HCT116 (cell line): Measurements from ENCODE around the gene MYH6. TPM values are rescaled to one million over a fixed set of nuclear protein-coding genes. Genes with fewer than 3 reads are reported as not detected.

Source experiments
- ATAC-seq: fragments of 200-7000 bp; cut with Tn5 transposase; 2 replicates; pipeline ENCODE4 v1.9.1; 2020; ENCODE audit warnings: mild to moderate bottlenecking, moderate library complexity
- BruUV-seq: library from RNA; stranded (reverse); fragments of 400-500 nt; replicated peaks from 2 replicates; lab custom pipeline; 2021; lab: Mats Ljungman, UMichigan
- CTCF ChIA-PET: fragments of 300-600 bp; sonication (Branson Sonifier 250); formaldehyde crosslinking; loops from one replicate; lab custom pipeline; 2021; ENCODE audit warnings: antibody characterized with exemption; lab: Charles Lee
- POLR2A ChIA-PET: fragments of 300-600, 350-600 bp; sonication (Branson Sonifier 250); formaldehyde crosslinking; loops from one replicate; lab custom pipeline; 2021; ENCODE audit warnings: antibody characterized with exemption; lab: Charles Lee
- RAD21 ChIA-PET, 2 experiments: fragments of 300-600 bp; sonication (Branson Sonifier 250); formaldehyde crosslinking; loops; one replicate each; lab custom pipeline; 2023; ENCODE audit warnings: low total read pairs in 2 of 2; ENCODE audit not compliant: uncharacterized antibody in 2 of 2, unreplicated experiment in 2 of 2, low non-redundant PET in 1 of 2; lab: Charles Lee
- DNase-seq: peaks from one replicate; pipeline ENCODE4 v3.0.0-alpha.2; 2010; ENCODE audit warnings: low read depth, low spot score
- H2AFZ ChIP-seq: fragments of 200-600 bp; shearing (Covaris generic), sonication (generic); 2 replicates; pipeline ENCODE4 v1.6.1; 2017; ENCODE audit warnings: low read depth, mixed run types, mixed read lengths, antibody characterized with exemption, low read length; ENCODE audit not compliant: poor library complexity, severe bottlenecking
- H3K27ac ChIP-seq: 2 replicates; pipeline ENCODE4 v1.5.1; 2012; ENCODE audit warnings: low read depth, low read length
- H3K27me3 ChIP-seq: fragments of 200-600 bp; sonication (generic); 2 replicates; pipeline ENCODE4 v1.6.1; 2016; ENCODE audit warnings: mixed run types, low read length, mixed read lengths; ENCODE audit not compliant: insufficient read depth
- H3K36me3 ChIP-seq, 2 experiments: fragments of 200-500 bp in 1 of 2; fragments of 200-600 bp in 1 of 2; sonication (Bioruptor generic) in 1 of 2; sonication (generic) in 1 of 2; 2 replicates each; pipeline versions ENCODE4 v1.5.1 to v1.6.1; 2014 to 2016; ENCODE audit warnings: low read length in 2 of 2, inconsistent platforms in 1 of 2, mixed read lengths in 1 of 2, mixed run types in 1 of 2; ENCODE audit not compliant: insufficient read depth in 2 of 2, control insufficient read depth in 1 of 2
- H3K4me1 ChIP-seq, 2 experiments: fragments of 200-600 bp in 1 of 2; sonication (generic) in 1 of 2; 2 replicates each; pipeline versions ENCODE4 v1.5.1 to v1.6.1; 2012 to 2017; ENCODE audit warnings: low read length in 2 of 2, inconsistent platforms in 1 of 2, mild to moderate bottlenecking in 1 of 2, mixed read lengths in 1 of 2, mixed run types in 1 of 2, moderate library complexity in 1 of 2; ENCODE audit not compliant: insufficient read depth in 2 of 2, control insufficient read depth in 1 of 2
- H3K4me2 ChIP-seq: fragments of 200-600 bp; sonication (generic); 2 replicates; pipeline ENCODE4 v1.6.1; 2017; ENCODE audit warnings: mixed run types, low read length, mixed read lengths
- H3K4me3 ChIP-seq, 2 experiments: fragments of 200-600 bp in 1 of 2; sonication (generic) in 1 of 2; replicated peaks in 1 of 2; 2 replicates each; pipeline ENCODE4 v1.5.1; 2011 to 2016; ENCODE audit warnings: low read length in 2 of 2, control low read depth in 1 of 2, low read depth in 1 of 2, mild to moderate bottlenecking in 1 of 2, mixed read lengths in 1 of 2, mixed run types in 1 of 2
- H3K79me2 ChIP-seq: fragments of 200-600 bp; sonication (generic); 2 replicates; pipeline ENCODE4 v1.6.1; 2017; ENCODE audit warnings: mild to moderate bottlenecking, mixed run types, low read length, moderate library complexity, mixed read lengths; ENCODE audit not compliant: insufficient read depth
- H3K9ac ChIP-seq: fragments of 200-600 bp; sonication (generic); 2 replicates; pipeline ENCODE4 v1.6.1; 2016; ENCODE audit warnings: low read length, mixed read lengths
- H3K9me2 ChIP-seq: fragments of 200-600 bp; sonication (generic), shearing (Covaris generic); 2 replicates; pipeline ENCODE4 v1.6.1; 2017; ENCODE audit warnings: mixed run types, mild to moderate bottlenecking, moderate library complexity; ENCODE audit not compliant: insufficient read depth
- H3K9me3 ChIP-seq, 2 experiments: fragments of 200-500 bp in 1 of 2; fragments of 200-600 bp in 1 of 2; sonication (Bioruptor generic) in 1 of 2; sonication (generic) in 1 of 2; 2 replicates each; pipeline ENCODE4 v1.6.1; 2014 to 2017; ENCODE audit warnings: low read length in 2 of 2, mixed read lengths in 2 of 2, inconsistent platforms in 1 of 2, low read depth in 1 of 2, mild to moderate bottlenecking in 1 of 2, mixed run types in 1 of 2, moderate library complexity in 1 of 2; ENCODE audit not compliant: control insufficient read depth in 1 of 2, insufficient read depth in 1 of 2
- H4K20me1 ChIP-seq: fragments of 200-600 bp; sonication (generic), shearing (Covaris generic); 2 replicates; pipeline ENCODE4 v1.6.1; 2017; ENCODE audit warnings: mixed run types, mild to moderate bottlenecking, moderate library complexity; ENCODE audit not compliant: insufficient read depth
- CEBPB ChIP-seq: IDR thresholded peaks from 2 replicates; pipeline ENCODE4 v1.6.1; 2012; ENCODE audit warnings: low read depth
- ELF1 ChIP-seq: IDR thresholded peaks from 2 replicates; pipeline ENCODE4 v1.6.1; 2012; ENCODE audit warnings: low read depth, borderline replicate concordance
- POLR2A ChIP-seq: IDR thresholded peaks from 2 replicates; pipeline ENCODE4 v1.7.0; 2011; ENCODE audit warnings: borderline replicate concordance; ENCODE audit not compliant: insufficient read depth, insufficient read length; ENCODE audit errors: extremely low read depth
- POLR2AphosphoS5 ChIP-seq: IDR thresholded peaks from 2 replicates; pipeline ENCODE4 v1.6.1; 2011; ENCODE audit warnings: mild to moderate bottlenecking, low read depth, low read length, moderate library complexity
- SP1 ChIP-seq: IDR thresholded peaks from 2 replicates; pipeline ENCODE4 v1.6.1; 2012; ENCODE audit warnings: low read depth
- ZFX ChIP-seq: fragments of 450-650 bp; IDR thresholded peaks from 2 replicates; pipeline ENCODE4 v1.6.1; 2017
- intact Hi-C: fragments of 100-400 bp; cut with micrococcal nuclease; formaldehyde crosslinking; loops from 2 replicates; pipeline ENCODE4 v1.10.0; 2022
- total RNA-seq: library from RNA; stranded (reverse); gene quantifications from one replicate; pipeline ENCODE4 v1.2.1, GENCODE V29; 2021; ENCODE audit not compliant: unreplicated experiment
- TF ChIP-seq, protein P1 (sequence below): IDR thresholded peaks from 2 replicates; pipeline ENCODE4 v1.6.1; 2012; ENCODE audit warnings: low read depth
- TF ChIP-seq, protein P2 (sequence below): IDR thresholded peaks from 2 replicates; pipeline ENCODE4 v1.6.1; 2012

Gene MYH6
- total RNA-seq, 1 experiment from 2014 or later = not detected

GRCh38 chr14:23430723-23431085, 22.6 kb upstream of the MYH6 start:
- Histone ChIP-seq H3K9ac (no peak overlapping the region), H3K9me2 (no peaks in the 10 kb centered on the region), H3K36me3 (no peaks in the 10 kb centered on the region), H3K79me2 (no peaks in the 10 kb centered on the region)
- RAD21 ChIA-PET = no interaction called here
- DNase-seq = no peak
- no peak for TF ChIP-seq CEBPB
- no peak for TF ChIP-seq POLR2AphosphoS5
- TF ChIP-seq ELF1 = no peak
- TF ChIP-seq, protein P1, sequence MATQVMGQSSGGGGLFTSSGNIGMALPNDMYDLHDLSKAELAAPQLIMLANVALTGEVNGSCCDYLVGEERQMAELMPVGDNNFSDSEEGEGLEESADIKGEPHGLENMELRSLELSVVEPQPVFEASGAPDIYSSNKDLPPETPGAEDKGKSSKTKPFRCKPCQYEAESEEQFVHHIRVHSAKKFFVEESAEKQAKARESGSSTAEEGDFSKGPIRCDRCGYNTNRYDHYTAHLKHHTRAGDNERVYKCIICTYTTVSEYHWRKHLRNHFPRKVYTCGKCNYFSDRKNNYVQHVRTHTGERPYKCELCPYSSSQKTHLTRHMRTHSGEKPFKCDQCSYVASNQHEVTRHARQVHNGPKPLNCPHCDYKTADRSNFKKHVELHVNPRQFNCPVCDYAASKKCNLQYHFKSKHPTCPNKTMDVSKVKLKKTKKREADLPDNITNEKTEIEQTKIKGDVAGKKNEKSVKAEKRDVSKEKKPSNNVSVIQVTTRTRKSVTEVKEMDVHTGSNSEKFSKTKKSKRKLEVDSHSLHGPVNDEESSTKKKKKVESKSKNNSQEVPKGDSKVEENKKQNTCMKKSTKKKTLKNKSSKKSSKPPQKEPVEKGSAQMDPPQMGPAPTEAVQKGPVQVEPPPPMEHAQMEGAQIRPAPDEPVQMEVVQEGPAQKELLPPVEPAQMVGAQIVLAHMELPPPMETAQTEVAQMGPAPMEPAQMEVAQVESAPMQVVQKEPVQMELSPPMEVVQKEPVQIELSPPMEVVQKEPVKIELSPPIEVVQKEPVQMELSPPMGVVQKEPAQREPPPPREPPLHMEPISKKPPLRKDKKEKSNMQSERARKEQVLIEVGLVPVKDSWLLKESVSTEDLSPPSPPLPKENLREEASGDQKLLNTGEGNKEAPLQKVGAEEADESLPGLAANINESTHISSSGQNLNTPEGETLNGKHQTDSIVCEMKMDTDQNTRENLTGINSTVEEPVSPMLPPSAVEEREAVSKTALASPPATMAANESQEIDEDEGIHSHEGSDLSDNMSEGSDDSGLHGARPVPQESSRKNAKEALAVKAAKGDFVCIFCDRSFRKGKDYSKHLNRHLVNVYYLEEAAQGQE = no peak
- no peak for TF ChIP-seq ZFX
- TF ChIP-seq, protein P2, sequence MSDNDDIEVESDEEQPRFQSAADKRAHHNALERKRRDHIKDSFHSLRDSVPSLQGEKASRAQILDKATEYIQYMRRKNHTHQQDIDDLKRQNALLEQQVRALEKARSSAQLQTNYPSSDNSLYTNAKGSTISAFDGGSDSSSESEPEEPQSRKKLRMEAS = no peak
- no peak for TF ChIP-seq SP1
- no peak for TF ChIP-seq POLR2A
- TF ChIP-seq, all 23 proteins: peak for 0
- CTCF ChIA-PET = interaction anchor here (1.0 kb wide), 1 partner anchor 136 kb away, joined by 3 read pairs; no protein-coding TSS in a partner anchor
- Histone ChIP-seq H3K4me3 (no peak overlapping the region), H3K4me1 (no peaks in the 10 kb centered on the region), H3K9me3 (no peaks in the 10 kb centered on the region), H4K20me1 (no peaks in the 10 kb centered on the region), H3K27ac (no peak overlapping the region), H3K27me3 (peaks cover 12% of the 10 kb centered on the region), H2AFZ (no peak overlapping the region), H3K4me2 (no peak overlapping the region)
- intact Hi-C loops = no loop called here
- POLR2A ChIA-PET = no interaction called here
- no TSS peak for BruUV-seq
- no peak for ATAC-seq
